ENCODE results near the gene DLK1. TPM values are rescaled to one million over a fixed set of nuclear protein-coding genes. Genes with fewer than 3 reads are reported as not detected.

Gene DLK1
- total and polyA plus RNA-seq, 8 donors = 0.05 to 24.6 (median 3.5) TPM; not detected in 4

- Histone ChIP-seq H3K4me3 (no peak overlapping the region), H3K27ac (no peak overlapping the region), H3K27me3 (peaks cover 0 to 26% (median 0%) of the 10 kb centered on the region in 3 donors), H3K36me3 (no peaks in the 10 kb centered on the region), H3K9me3 (no peaks in the 10 kb centered on the region), H3K4me1 (no peaks in the 10 kb centered on the region)
- DNase-seq = no peak
- TF ChIP-seq CTCF (IDR thresholded peaks at IDR 0.05) (no peak), POLR2AphosphoS5 (IDR thresholded peaks at IDR 0.05) (no peak), EP300 (IDR thresholded peaks at IDR 0.05) (no peak), POLR2A (IDR thresholded peaks at IDR 0.05) (no peak)
- intact Hi-C loops (cut with DNase I; ENCODE audit: low total_unique reads) = no loop called here
- WGBS, 5 donors = 59 to 75% (median 66%) methylated on average over 6 of the region's 6 CpGs
Measured at GRCh38 chr14:100701314-100701713, 25.4 kb upstream of the DLK1 start.

GRCh38 chr14:100702590-100702989 is 24.1 kb upstream of the DLK1 start:
- no peak overlapping the region for H3K4me3 ChIP-seq
- no peak for DNase-seq
- peaks cover 0 to 26% (median 0%) of the 10 kb centered on the region in 3 donors for H3K27me3 ChIP-seq
- H3K4me1 ChIP-seq = no peaks in the 10 kb centered on the region
- H3K36me3 ChIP-seq = no peaks in the 10 kb centered on the region
- intact Hi-C loops (cut with DNase I; ENCODE audit: low total_unique reads) = no loop called here
- 82 to 89% (median 86%) methylated on average over 8 of the region's 8 CpGs for WGBS, 5 donors
- TF ChIP-seq POLR2AphosphoS5 (IDR thresholded peaks at IDR 0.05) = no peak
- TF ChIP-seq EP300 (IDR thresholded peaks at IDR 0.05) = no peak
- TF ChIP-seq POLR2A (IDR thresholded peaks at IDR 0.05) = no peak
- no peak for TF ChIP-seq CTCF (IDR thresholded peaks at IDR 0.05)
- no peaks in the 10 kb centered on the region for H3K9me3 ChIP-seq
- no peak overlapping the region for H3K27ac ChIP-seq

GRCh38 chr14:100703386-100704220 is 23.1 kb upstream of the DLK1 start:
- WGBS, 5 donors = 63 to 77% (median 70%) methylated on average over 16 to 24 of the region's 24 CpGs
- H3K36me3 ChIP-seq = no peaks in the 10 kb centered on the region
- H3K4me1 ChIP-seq = peaks cover 0 to 7% (median 5%) of the 10 kb centered on the region in 4 donors
- H3K27me3 ChIP-seq = peaks cover 0 to 27% (median 0%) of the 10 kb centered on the region in 3 donors
- no peak for DNase-seq
- intact Hi-C loops (cut with DNase I; ENCODE audit: low total_unique reads) = no loop called here
- no peaks in the 10 kb centered on the region for H3K9me3 ChIP-seq
- no peak overlapping the region for H3K27ac ChIP-seq
- TF ChIP-seq POLR2AphosphoS5 (IDR thresholded peaks at IDR 0.05) = no peak
- no peak for TF ChIP-seq EP300 (IDR thresholded peaks at IDR 0.05)
- TF ChIP-seq CTCF (IDR thresholded peaks at IDR 0.05) = no peak
- no peak for TF ChIP-seq POLR2A (IDR thresholded peaks at IDR 0.05)
- H3K4me3 ChIP-seq = no peak overlapping the region

- H3K36me3 ChIP-seq = no peaks in the 10 kb centered on the region
- H3K27ac ChIP-seq = no peak overlapping the region
- WGBS, 5 donors = 70 to 80% (median 72%) methylated on average over 13 of the region's 13 CpGs
- H3K9me3 ChIP-seq = no peaks in the 10 kb centered on the region
- peaks cover 0 to 40% (median 12%) of the 10 kb centered on the region in 3 donors for H3K27me3 ChIP-seq
- intact Hi-C loops (cut with DNase I; ENCODE audit: low total_unique reads) = no loop called here
- TF ChIP-seq CTCF (IDR thresholded peaks at IDR 0.05) = no peak
- no peak for TF ChIP-seq POLR2A (IDR thresholded peaks at IDR 0.05)
- TF ChIP-seq POLR2AphosphoS5 (IDR thresholded peaks at IDR 0.05) = no peak
- no peak for TF ChIP-seq EP300 (IDR thresholded peaks at IDR 0.05)
- DNase-seq = no peak
- H3K4me3 ChIP-seq = no peak overlapping the region
- peaks cover 8 to 22% (median 19%) of the 10 kb centered on the region in 4 donors for H3K4me1 ChIP-seq
Measured at GRCh38 chr14:100706200-100706599, 20.5 kb upstream of the DLK1 start.
